ENCODE results near the gene NAGS.
A peak's percentile ranks its signal among the peaks of the same experiment; 100 is the strongest.

Gene NAGS

GRCh38 chr17:43998552-43998951 lies 5.9 kb upstream of the NAGS start:
- H3K4me1 Mint-ChIP-seq, result peaks cover 15% of the 10 kb centered on the region
- no peak for ATAC-seq
- H3K9me3 Mint-ChIP-seq, result no peaks in the 10 kb centered on the region
- H3K36me3 Mint-ChIP-seq, result peaks cover 6% of the 10 kb centered on the region
- DNase-seq (ENCODE audit: low spot score in 2 of 2), result no peak
- no peak overlapping the region for H3K27ac Mint-ChIP-seq
- H3K4me3 Mint-ChIP-seq, result no peak overlapping the region

DNA sequence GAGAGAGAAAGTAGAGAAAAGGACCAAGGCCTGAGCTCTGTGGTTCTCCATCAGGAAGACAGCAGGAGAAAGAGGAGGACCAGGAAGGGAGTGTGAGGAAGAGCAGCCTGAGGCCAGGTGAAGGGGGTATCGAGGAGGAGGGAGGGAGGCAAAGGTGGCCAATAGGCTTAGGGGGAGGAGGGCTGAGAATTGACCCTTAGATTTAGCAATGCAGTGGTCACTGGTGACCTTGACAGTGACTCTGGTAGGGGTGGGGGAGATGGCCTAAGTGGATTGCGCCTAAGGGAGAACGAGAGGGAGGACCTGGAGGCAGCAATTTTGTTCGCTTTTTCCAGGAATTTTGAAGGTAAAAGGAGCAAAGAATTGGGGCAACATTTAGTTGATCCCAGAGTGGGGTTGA lies 5.4 kb upstream of the NAGS start:
- H3K4me3 Mint-ChIP-seq, result no peak overlapping the region
- H3K9me3 Mint-ChIP-seq, result no peaks in the 10 kb centered on the region
- H3K36me3 Mint-ChIP-seq, result peaks cover 6% of the 10 kb centered on the region
- DNase-seq (ENCODE audit: low spot score in 2 of 2) (no peak), ATAC-seq (no peak)
- H3K27ac Mint-ChIP-seq, result no peak overlapping the region
- H3K4me1 Mint-ChIP-seq, result peaks cover 15% of the 10 kb centered on the region

DNA sequence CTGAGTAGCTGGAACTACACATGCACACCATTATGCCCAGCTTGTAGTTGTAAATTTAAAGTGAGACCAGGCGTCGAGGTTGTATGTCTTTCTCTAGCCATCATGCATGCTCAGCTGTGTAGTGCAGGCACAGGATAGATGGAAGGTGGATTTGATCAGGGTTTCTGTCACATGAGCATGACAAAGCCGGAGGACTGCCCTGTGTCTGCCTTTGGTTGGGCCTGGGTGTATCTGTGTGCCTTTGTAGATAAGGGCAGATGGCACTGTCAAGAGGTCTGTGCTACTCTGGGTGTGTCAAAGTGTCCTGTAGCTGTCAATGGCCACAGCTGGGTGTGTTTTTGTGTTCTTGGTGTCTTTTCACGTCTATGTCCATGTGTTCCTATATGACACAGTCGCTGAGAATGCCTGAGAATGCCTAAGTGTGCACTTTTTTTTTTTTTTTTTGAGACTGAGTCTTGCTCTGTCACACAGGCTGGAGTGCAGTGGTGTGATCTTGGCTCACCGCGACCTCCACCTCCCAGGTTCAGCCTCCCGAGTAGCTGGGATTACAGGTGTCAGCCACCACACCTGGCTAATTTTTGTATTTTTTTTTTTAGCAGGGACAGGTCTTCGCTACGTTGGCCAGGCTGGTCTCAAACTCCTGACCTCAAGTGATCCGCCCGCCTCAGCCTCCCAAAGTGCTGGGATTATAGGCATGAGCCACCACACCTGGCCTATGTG lies 4.1 kb upstream of the NAGS start:
- H3K36me3 Mint-ChIP-seq, result peaks cover 6% of the 10 kb centered on the region
- no peaks in the 10 kb centered on the region for H3K9me3 Mint-ChIP-seq
- no peak for ATAC-seq
- H3K4me1 Mint-ChIP-seq, result peaks cover 10% of the 10 kb centered on the region
- DNase-seq (ENCODE audit: low spot score in 2 of 2), result no peak
- H3K27ac Mint-ChIP-seq, result no peak overlapping the region
- H3K4me3 Mint-ChIP-seq, result no peak overlapping the region

DNA sequence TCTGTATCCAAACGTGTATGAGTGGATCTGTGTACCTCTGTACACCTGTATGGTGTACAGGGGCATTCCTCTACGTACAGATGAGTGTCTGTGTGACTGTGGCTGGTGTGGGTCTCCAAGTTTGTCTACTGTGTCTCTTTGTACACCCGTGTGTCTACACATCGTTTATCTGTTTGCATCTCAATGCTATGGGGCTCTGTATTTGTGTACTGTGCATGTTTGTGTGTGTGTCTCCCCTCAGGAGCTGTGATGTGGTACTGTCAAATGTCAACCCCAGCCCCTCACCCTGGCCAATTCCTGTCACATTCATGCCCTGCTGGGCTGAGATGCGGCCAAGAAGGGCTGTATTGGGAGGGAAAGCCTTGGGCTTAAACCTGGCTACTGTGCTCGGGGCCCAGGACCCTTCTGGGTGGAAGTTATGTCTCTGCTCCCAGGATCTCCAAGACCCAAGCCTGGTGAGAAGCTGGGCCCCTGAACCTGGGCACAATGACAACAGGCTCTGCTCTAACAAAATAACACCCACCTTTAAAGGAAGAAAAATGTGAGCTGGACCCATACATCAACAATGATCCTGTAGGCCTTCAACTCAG lies 3.5 kb upstream of the NAGS start:
- peaks cover 12% of the 10 kb centered on the region for H3K4me1 Mint-ChIP-seq
- peaks cover 6% of the 10 kb centered on the region for H3K36me3 Mint-ChIP-seq
- DNase-seq (ENCODE audit: low spot score in 2 of 2) (no peak), ATAC-seq (no peak)
- peak overlapping the region; percentile 48 for H3K27ac Mint-ChIP-seq
- H3K9me3 Mint-ChIP-seq, result no peaks in the 10 kb centered on the region
- H3K4me3 Mint-ChIP-seq, result no peak overlapping the region

- H3K27ac Mint-ChIP-seq, result peak overlapping the region; percentile 48
- no peak for ATAC-seq
- DNase-seq (ENCODE audit: low spot score in 2 of 2), result no peak
- peaks cover 17% of the 10 kb centered on the region for H3K4me1 Mint-ChIP-seq
- no peaks in the 10 kb centered on the region for H3K9me3 Mint-ChIP-seq
- H3K36me3 Mint-ChIP-seq, result peaks cover 8% of the 10 kb centered on the region
- H3K4me3 Mint-ChIP-seq, result no peak overlapping the region
These were observed 2.9 kb upstream of the NAGS start for GRCh38 chr17:44001461-44001920.

DNA sequence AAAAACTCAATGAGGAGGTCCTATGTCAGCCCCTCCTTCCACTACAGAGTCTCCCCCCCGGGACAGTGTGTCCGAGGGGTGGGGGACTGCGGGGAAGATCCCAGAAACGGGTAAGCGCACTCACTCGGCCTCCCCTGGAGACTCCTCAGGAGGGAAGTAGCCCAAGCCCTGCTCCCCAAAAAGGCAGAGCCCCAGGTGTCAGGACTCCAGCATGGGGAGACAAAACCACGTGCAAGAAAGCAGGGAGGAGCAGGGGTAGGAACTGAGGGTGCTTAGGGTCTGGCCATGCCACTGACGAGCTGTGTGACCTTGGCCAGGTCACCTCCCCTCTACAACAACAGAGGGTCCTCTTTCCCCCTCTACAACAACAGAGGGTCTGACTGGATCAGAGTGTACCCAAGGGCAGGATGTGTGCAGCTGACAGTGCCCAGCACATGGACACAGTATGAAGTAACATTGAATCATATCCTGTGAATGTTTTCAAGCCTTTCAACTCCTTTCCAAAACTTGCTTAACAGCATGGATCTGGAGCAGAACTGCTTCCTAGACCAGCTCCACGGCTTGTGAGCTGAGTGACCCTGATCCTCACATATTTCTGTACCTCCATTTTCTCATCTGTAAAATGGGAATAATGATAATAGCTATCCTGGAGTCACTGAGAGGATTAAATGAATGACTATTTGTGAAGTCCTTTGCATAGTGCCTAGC lies 2.1 kb upstream of the NAGS start:
- peaks cover 15% of the 10 kb centered on the region for H3K36me3 Mint-ChIP-seq
- ATAC-seq, result no peak
- DNase-seq (ENCODE audit: low spot score in 2 of 2), result no peak
- no peaks in the 10 kb centered on the region for H3K9me3 Mint-ChIP-seq
- peak overlapping the region; percentile 48 for H3K27ac Mint-ChIP-seq
- peaks cover 17% of the 10 kb centered on the region for H3K4me1 Mint-ChIP-seq
- H3K4me3 Mint-ChIP-seq, result no peak overlapping the region

GRCh38 chr17:44004761-44005526 lies 522 bp downstream of the NAGS start:
- peak overlapping the region; percentile 85 for H3K4me3 Mint-ChIP-seq
- no peaks in the 10 kb centered on the region for H3K9me3 Mint-ChIP-seq

DNA sequence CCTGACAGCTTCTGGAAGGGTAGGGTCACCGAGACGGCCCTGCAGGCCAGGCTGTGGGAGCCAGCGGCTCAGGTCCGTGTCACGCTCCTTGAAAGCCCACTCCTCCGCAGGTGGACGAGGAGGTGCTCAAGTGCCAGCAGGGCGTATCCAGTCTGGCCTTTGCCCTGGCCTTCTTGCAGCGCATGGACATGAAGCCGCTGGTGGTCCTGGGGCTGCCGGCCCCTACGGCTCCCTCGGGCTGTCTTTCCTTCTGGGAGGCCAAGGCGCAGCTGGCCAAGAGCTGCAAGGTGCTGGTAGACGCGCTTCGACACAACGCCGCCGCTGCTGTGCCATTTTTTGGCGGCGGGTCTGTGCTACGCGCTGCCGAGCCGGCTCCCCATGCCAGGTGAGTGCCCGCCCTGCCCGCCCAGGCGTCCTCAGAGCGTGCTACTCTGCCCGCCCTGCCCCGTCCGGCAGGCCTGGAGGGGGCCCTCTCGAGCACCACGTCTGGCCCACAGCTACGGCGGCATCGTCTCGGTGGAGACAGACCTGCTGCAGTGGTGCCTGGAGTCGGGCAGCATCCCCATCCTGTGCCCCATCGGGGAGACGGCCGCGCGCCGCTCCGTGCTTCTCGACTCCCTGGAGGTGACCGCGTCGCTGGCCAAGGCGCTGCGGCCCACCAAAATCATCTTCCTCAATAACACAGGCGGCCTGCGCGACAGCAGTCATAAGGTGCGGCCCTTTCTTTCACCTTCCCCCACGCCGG lies 1.3 kb downstream of the NAGS start:
- peaks cover 27% of the 10 kb centered on the region for H3K4me1 Mint-ChIP-seq
- H3K36me3 Mint-ChIP-seq, result peaks cover 36% of the 10 kb centered on the region
- peak overlapping the region; percentile 85 for H3K4me3 Mint-ChIP-seq
- peak; percentile 26 to 72 for DNase-seq (ENCODE audit: low spot score in 2 of 2)
- peak; percentile 52 for ATAC-seq
- no peaks in the 10 kb centered on the region for H3K9me3 Mint-ChIP-seq
- peak overlapping the region; percentile 82 for H3K27ac Mint-ChIP-seq

More at GRCh38 chr17:44004761-44005526, 522 bp downstream of the NAGS start:
- DNase-seq (ENCODE audit: low spot score in 2 of 2) (peak; percentile 18 to 59), ATAC-seq (no peak)
- peaks cover 30% of the 10 kb centered on the region for H3K36me3 Mint-ChIP-seq
- H3K4me1 Mint-ChIP-seq, result peaks cover 27% of the 10 kb centered on the region
- no peak overlapping the region for H3K27ac Mint-ChIP-seq

- Mint-ChIP-seq H3K4me1 (peaks cover 27% of the 10 kb centered on the region), H3K9me3 (no peaks in the 10 kb centered on the region), H3K27ac (peak overlapping the region; percentile 82), H3K36me3 (peaks cover 40% of the 10 kb centered on the region), H3K4me3 (peak overlapping the region; percentile 85)
- ATAC-seq (peak; percentile 5), DNase-seq (ENCODE audit: low spot score in 2 of 2) (no peak)
These were observed 1.8 kb downstream of the NAGS start for GRCh38 chr17:44006272-44006597.

- peaks cover 23% of the 10 kb centered on the region for H3K4me1 Mint-ChIP-seq
- H3K4me3 Mint-ChIP-seq, result peak overlapping the region; percentile 85
- DNase-seq (ENCODE audit: low spot score in 2 of 2) (peak; percentile 92), ATAC-seq (peak; percentile 89)
- H3K36me3 Mint-ChIP-seq, result peaks cover 42% of the 10 kb centered on the region
- peak overlapping the region; percentile 82 for H3K27ac Mint-ChIP-seq
- H3K9me3 Mint-ChIP-seq, result no peaks in the 10 kb centered on the region
These were observed 2.4 kb downstream of the NAGS start for GRCh38 chr17:44006598-44007345.

- Mint-ChIP-seq H3K9me3 (no peaks in the 10 kb centered on the region), H3K4me3 (peak overlapping the region; percentile 85), H3K4me1 (peaks cover 17% of the 10 kb centered on the region), H3K36me3 (peaks cover 41% of the 10 kb centered on the region), H3K27ac (peak overlapping the region; percentile 82)
- ATAC-seq (no peak), DNase-seq (ENCODE audit: low spot score in 2 of 2) (no peak)
These were observed 3.2 kb downstream of the NAGS start for GRCh38 chr17:44007346-44008204.

DNA sequence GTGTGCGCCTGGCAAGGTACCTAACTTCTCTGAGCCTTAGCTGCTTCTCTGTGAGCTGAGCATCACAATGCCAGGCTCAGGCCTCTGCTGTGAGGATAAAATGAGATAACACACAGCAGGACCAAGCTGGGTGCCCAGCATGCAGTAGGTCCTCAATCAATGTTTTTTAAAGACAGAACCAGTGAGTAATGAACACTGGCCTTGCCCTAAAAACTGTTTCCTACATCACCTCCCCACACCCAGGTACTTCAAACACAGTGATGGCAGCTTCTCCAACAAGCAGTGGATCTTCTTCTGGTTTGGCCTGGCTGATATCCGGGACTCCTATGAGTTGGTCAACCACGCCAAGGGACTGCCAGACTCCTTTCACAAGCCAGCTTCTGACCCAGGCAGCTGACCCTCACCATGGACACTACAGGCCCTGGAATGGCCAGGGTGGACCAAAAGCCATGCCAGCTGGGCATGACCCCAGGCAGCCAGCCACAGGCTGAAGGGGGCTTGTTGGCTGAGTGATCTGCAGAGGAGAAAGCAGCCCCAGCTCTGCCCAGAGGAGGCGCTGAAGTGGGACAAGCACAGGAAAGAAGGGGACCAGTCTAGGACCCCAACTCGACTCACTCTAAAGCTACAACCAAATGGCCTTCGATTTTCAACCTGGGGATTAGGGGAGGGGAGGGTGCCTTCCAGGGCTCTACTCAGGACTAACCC lies 3.9 kb downstream of the NAGS start:
- H3K36me3 Mint-ChIP-seq, result peaks cover 46% of the 10 kb centered on the region
- H3K4me3 Mint-ChIP-seq, result peak overlapping the region; percentile 85
- DNase-seq (ENCODE audit: low spot score in 2 of 2), result no peak
- H3K27ac Mint-ChIP-seq, result peak overlapping the region; percentile 74
- no peak for ATAC-seq
- H3K9me3 Mint-ChIP-seq, result no peaks in the 10 kb centered on the region
- peaks cover 19% of the 10 kb centered on the region for H3K4me1 Mint-ChIP-seq

Data from stimulated activated effector memory CD8-positive, alpha-beta T cell treated with anti-CD3 and anti-CD28 coated beads, Interleukin-12 subunit alpha, Interleukin-12 subunit beta, amount 100 ng/mL, for 72 hours (primary cell).